NCI-H128 (cell line): Measurements from ENCODE around the gene NMBR.
"Not testable (repeated sequence)": the region's sequence is repeated elsewhere in the genome, so short reads cannot be mapped to it uniquely, and the experiment has no call there.

Experiments used
- DNase-seq: peaks from one replicate; lab custom pipeline; 2025; ENCODE audit not compliant: unreplicated experiment; lab: John Stamatoyannopoulos, UW

The NMBR gene

DNA sequence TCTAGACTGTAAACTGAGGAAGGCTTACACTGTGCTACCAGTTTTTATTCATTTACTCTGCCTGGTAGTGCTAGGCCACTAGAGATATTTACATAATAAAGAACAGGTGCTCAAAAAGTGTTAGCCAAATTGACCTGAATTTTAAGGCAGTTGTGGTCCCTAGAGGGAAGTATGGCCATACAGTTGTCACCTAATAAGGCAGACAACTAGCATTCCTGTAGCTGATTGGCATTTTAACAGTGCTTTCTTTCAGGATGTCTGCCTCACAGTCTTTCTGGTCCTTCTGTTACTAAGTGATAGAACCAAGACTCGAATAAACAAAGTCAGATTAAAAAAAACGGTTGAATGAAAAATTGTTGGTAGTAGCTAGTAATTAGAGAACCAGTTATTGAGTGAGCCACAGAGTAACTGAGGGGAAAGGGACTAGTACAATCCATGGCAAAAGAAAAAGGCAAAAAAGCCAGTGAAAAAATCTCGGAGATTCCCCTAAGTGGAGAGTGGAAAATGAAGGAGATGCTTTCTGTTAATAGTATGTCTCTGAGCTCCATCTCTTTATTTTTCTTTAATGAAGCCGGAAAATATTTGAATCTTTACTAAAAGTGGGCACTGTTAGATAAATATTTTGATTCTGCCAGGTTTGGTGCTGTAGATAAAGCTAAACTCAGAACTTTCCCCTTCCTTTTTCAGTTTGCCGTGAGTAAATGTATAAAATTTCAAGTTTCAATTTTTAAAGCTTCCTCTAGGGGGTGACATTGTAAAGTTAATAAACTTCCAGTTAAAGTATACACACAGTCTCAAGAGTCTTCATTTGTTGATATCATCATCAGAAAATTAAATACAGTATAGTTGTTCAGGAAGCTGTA is 9.2 kb upstream of the NMBR start:
- DNase-seq = no peak

DNA sequence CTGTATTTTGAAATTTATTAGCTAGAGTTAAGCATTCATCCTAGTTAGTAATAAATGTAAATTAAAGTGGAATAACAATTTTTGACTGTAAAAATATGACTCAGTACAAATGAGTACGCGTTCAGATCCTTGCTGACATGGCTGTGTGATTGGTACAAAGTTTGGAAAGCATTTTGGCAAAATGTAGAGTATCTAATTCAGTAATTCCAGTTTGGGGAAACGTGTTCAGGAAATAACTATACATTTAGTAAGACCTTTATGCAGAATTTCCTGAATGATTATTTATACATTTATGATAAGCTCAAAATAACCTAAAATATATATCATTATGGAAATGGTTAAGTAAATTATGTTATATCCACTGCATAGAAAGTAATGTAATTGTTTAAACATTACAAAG is 8.2 kb upstream of the NMBR start:
- DNase-seq = no peak

DNA sequence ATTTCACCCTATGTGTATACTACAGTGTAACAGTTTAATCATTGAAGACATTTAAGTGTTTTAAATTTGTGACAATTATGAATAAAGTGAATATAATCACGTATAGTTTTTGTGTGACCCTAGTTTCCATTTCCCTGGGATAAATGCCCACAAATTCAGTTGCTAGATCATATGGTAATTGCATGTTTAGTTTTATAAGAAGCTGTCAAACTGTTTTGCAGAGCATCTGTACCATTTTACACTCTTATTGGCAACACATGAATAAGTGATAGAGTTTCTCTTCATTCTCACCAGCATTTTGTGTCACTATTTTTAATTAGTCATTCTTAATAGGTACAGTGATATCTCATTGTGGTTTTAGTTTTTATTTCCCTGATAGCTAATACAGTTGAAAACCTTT is 7.4 kb upstream of the NMBR start:
- DNase-seq = no peak

DNA sequence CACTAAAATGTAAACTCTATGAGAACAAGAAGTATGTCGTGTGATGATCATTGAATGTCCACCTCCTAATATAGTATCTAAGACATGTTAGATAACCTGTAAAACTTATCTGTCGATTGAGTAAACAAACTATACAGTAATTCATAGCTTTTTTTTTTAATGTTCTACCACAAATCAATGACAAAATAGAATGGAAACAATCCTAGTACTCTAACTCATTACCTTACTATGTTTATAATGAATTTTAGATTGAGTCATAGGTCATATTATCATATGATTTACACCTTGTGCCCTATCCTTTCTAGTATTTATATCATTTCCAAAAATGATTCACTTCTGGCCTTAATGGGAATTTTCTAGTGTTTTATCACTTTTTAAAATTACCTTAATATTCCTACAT is 6.3 kb upstream of the NMBR start:
- DNase-seq = no peak

DNA sequence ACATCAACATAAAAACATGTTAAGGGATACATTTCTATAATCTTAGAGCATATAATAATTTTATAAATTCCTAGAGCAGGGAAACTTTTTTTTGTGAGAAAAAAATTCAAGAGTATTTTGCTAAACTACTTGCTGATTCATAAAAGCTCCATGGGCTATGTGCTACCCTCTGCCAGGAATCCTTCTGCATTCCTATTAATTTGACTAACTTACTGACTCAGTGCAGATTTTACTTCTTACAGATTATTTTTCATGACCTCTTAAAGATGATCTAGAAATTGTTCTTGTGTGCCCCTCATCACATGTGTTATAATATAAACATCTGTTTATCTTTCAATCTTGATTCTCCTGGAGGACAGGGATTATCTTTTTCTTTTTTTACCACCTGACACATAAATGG is 5.8 kb upstream of the NMBR start:
- no peak for DNase-seq

DNA sequence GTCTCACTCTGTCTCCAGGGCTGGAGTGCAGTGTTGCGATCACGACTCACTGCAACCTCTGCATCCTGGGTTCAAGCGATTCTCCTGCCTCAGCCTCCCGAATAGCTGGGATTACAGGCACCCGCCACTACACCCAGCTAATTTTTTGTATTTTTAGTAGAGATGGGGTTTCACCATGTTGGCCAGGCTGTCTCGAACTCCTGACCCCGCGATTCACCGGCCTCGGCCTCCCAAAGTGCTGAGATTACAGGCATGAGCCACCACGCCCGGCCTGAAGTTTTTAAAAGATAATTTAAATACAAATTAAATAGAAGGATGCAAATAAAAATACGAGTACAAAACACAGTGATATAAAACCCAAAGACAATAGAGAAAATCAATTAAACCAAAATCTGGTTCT is 5.4 kb downstream of the NMBR start:
- DNase-seq = not testable (repeated sequence)

DNA sequence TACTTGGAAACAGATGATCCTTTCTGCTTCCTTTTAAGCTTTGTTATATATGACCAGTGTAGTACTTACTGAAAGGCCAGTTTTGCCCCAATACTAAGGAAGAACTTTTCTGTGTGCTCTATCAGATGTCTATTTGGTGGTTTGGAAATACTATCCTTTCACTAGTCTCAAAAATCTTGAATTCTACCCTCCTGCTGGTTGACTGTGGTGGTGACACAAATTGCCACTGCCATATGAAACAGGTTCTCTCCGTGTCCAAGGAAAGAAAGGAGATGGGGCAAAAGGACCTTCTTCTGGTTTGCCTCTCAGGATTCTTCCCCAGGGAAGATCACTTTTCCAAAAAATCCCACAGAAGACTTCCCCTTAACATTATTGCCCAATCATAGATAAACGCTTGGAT is 8.0 kb downstream of the NMBR start:
- no peak for DNase-seq

DNA sequence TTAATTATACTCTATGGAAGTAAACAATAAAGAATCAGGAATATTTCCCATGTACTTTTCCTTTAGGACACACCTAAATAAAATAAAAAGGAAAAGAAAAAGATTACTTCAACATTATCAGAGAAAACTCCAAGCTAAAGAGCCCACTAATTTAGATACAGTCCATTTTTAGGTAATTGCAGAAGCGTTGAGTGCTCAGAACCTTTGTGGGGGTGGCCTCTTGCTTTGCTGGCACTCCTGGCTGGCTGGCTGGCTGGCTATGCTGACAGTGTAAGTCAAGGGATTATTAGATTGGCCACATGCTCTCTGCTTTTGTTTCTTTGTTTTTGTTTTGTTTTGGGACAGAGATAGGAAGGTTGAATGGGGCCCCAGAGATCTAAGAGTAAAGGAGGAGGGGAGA is 14.3 kb downstream of the NMBR start, which contains the start of gene GJE1:
Gene GJE1, plus strand, starts transcription at position 301 of the 400 bp plus-strand sequence. CDS start 234 bp downstream, outside the sequence.
- DNase-seq = no peak

DNA sequence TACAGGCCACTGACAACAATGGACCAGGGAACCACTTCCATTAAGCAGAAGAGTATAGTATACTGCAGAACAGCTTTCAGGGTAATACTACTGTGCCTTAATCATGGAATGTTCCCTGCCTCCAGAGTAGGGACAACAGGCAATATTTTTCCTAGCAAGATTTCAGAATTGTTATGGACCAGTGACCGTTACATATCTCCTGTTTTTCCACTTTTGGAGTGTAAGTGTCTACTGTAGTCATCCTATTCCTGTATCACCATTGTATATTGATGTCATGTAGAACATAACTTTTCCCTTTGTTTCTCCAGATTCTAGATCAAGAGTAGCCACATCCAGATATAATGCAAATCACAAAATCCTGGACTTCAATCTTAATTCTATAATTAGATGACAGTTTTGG is 16.1 kb downstream of the NMBR start:
- DNase-seq = no peak

DNA sequence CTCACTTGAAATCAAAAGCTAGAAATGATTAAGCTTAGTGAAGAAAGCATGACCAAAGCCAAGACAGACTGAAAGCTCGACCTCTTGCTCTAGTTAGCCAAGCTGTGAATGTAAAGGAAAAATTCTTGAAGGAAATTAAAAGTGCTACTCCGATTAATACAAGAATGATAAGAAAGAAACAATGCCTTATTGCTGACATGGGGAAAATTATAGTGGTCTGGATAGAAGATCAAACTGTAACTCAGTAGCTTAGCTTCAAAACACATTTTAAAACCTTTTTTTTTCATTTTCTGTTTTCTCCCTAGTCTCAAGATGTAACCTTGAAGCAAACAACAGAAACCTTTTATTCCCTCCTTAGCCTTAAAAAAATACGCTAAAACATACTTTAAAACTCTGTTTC is 25.6 kb downstream of the NMBR start:
- DNase-seq = no peak

DNA sequence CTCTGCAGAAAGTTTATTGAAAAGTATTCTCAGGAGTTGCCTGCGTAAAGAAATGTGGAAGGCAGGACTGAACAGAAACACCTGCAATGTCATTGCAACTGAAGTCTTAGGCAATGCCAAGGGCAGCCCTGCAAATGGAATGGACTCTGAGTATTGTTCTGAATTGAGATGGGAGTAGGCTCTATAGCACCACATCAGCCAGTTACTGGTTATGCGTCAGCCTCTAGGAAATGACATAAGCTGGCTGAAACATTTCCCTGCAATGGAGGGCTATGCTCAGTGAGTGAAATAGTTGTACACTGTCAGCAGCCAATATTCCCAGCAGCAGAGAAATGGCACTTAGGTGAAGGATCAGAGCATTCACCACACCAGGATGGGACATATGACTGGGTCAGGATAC is 28.0 kb downstream of the NMBR start:
- DNase-seq = no peak

DNA sequence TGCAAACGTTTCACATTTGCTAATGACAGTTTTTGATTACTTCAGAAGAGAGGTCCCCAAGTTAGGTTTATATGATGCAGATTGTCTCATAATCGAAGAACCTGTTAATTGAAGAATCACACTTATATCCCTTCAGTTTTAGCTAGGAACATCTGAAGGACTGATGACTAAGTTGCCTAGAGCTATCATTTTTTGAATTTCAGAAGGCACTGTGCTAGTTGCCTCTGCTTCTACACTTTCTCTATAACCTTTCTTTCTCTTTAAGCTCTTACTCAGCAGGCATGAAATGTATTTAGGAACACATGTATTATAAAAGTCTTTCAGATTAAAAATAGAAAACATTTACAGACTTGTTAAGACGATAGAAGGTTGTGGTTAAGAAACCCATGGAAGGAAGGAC is 28.6 kb downstream of the NMBR start:
- no peak for DNase-seq

DNA sequence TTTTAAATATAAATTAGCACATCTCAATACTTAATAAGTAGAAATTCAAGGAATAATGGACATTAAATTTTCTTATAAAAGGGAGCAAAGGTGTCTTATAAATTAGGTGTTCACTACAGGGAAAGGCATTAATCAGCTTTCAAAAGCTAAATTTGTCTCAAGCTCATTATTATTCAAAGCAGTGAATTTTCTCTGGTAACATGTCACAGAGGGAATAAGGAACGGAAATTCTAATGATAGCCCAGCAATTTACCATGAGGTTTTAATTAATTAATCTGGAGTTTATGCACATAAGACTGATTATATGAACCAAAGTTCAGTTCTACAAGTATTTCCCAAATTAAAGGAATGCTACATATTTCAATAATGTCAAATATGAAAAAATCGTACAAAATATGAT is 29.6 kb downstream of the NMBR start:
- DNase-seq = no peak

DNA sequence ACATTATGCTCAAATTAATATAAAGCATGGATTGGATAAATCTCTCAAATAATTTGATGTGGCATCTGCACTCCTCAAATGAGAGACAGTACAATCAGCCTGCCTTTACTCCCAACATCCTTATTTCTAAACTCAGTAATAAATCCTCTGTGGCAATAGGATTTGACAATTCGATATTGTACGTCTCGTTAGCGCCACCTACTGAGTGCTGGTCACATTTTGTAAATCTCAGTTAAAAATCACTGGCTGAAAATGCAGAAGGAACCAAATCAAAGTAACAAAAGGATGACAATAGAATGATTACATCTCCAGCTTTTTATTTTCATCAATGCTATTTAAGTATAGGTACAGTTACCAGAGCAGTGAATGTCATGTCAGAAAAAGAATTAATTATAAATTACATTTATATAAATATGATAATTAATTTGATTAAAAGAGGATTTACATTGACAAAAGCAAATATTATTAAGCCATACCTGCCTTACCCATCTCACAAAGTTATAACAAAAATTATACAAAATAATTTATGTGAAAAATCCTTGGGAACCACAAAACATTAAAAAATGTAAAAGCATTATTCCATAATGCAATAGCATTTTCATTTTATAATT is 34.4 kb downstream of the NMBR start:
- DNase-seq = peak; percentile 66

DNA sequence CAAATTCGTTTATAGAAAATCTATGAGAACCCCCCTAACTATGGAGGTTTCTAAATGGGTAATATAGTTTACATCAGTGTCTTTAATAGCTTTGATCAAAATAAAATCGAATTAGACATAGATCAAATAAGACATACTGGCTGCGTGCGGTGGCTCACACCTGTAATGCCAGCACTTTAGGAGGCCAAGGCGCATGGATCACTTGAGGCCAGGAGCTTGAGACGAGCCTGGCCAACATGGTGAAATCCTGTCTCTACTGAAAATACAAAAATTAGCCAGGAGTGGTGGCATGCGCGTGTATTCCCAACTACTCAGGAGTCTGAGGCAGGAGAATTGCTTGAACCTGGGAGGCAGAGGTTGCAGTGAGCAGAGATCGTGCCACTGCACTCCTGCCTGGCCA is 36.1 kb downstream of the NMBR start:
- DNase-seq = not testable (repeated sequence)

DNA sequence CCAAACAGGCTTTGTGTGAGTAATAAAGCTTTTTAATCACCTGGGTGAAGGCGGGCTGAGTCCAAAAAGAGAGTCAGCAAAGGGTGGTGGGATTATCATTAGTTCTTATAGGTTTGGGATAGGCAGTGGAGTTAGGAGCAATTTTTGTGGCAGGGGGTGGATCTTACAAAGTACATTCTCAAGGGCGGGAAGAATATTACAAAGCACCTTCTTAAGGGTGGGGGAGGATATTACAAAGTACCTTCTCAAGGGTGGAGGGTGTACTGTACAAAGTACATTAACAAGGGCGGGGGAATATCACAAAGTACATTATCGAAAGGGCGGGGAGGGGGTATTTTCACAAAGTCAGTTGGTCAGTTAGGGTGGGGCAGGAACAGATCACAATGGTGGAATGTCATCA is 42.1 kb downstream of the NMBR start:
- DNase-seq = not testable (repeated sequence)

DNA sequence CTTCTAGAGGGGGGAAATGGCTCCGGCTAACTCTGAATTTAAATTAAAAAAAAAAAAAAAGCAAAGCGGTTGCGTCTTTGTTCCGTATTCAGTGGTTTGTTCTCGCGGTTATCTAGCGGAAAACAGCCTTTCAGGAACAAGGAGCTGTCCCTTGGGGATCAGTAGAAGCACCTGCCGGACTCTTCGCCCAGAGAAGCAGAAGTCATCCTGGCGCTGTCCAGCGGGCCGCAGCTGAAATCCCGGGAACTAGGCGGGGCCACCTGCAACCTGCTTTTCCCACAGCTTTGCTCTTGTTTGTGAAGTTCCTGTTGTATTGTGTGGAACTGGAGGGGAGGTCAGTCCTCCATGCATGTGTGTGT is 58.1 kb downstream of the NMBR start:
- DNase-seq = no peak

DNA sequence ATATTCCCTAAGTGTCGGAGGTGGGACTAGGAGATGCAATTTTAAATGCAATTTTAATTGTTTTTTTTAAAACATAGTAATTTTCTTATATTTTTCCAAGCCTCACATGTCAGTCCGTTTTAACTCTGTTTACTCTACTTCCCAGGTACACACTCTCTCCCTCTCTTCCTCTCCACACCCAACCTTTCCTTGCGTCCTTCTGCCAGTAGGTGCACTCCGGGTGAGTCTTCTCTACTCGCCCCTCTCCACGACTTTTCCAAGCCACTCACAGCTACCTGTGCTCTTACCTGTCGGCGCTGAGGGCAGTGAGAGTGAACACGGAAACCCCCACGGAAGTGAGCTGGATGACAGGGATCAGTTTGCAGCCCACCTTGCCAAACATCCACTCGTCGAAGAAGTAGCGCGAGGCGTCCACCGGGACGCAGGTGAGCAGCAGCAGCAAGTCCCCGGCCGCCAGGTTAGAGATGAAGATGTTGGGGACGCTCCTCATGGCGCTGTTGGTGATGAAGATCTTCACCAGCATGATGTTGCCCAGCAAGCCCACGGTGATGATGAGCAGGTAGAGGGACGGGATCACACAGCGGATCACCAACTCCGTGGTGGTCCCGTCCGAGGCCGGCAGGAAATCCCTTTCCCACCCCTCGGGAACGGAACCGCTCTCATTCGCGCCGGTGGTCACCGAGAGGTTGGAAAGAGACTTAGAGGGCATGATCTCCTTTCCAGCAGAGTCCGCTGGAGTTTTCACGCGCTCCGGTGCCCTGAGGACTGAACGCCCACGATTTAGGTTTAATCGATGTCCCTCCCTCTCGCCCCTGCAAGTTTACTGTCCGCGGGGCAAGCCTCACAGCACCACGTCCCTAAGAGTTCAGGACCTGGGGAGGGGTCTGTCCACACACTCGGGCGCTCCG is 58.7 kb downstream of the NMBR start:
- DNase-seq = no peak

DNA sequence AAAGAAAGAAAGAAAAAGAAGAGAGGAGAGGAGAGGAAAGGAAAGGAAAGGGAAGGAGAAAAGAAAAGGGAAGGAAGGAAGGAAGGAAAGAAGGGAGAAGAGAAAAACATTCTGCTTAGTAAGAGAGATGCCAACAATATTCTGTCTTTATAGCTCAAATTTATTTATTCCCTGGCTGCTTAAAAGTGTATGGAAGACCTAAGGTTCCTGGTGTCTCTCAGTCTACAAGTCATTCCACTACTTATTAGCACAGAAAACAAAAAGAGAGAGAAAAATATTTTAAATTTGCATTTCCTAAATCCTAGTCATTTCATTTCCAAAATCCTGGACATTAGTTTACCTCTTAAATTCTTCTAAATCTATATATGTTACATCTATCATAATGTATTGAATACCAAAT is 67.8 kb downstream of the NMBR start:
- DNase-seq = no peak

DNA sequence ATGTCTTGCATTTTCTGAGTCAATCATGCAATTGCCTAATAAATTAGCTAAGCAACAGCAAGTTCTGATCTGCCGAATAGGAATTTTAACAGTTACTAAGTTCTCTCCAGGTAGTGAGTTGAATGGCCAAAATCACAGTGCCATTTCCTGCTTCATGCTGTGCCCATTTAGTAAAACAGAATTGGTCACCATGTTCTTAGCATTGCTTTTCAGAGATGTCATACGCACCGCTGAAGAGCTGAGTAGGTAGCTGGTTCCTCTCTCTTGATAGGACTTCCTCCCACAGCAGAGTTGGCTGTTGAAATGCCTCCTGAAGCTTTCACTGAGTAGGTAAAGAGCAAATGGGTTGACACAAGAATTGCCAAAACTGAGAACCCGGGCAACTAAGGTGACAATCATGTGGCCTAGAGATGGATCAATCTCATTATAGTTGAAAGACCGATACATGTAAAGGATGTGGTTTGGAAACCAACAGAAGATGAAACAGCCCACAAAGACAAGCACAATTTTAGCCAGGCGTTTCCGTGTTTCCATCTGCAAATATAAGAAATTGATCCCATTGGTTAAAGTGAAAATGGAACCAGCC is 71.3 kb downstream of the NMBR start:
- DNase-seq = no peak

DNA sequence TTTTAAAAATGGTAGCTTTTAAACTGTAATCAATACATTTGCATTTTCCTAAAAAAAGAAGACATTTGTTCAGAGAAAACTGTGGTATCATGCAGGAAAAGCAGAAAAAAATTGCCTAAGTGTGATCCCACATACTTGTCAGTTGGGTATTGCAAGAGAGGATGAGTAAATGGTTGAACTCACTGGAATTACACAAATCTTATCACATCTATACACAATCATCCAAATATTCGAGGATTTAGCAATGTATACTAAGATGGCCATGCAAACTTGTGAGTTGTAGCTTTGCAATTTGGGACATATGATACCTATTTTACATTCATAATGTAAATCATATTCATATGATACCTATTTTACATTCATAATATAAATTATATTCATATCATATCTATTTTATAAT is 72.4 kb downstream of the NMBR start:
- no peak for DNase-seq
